Measurements from ENCODE around the gene VASP. TPM values are rescaled to one million over a fixed set of nuclear protein-coding genes. Genes with fewer than 3 reads are reported as not detected.

The VASP gene
- total and polyA plus RNA-seq, 2 of the 13 experiments (the other 11 are each of a cell fraction or from before 2014, with no cell fraction given): 41.8 to 67.1 TPM

DNA sequence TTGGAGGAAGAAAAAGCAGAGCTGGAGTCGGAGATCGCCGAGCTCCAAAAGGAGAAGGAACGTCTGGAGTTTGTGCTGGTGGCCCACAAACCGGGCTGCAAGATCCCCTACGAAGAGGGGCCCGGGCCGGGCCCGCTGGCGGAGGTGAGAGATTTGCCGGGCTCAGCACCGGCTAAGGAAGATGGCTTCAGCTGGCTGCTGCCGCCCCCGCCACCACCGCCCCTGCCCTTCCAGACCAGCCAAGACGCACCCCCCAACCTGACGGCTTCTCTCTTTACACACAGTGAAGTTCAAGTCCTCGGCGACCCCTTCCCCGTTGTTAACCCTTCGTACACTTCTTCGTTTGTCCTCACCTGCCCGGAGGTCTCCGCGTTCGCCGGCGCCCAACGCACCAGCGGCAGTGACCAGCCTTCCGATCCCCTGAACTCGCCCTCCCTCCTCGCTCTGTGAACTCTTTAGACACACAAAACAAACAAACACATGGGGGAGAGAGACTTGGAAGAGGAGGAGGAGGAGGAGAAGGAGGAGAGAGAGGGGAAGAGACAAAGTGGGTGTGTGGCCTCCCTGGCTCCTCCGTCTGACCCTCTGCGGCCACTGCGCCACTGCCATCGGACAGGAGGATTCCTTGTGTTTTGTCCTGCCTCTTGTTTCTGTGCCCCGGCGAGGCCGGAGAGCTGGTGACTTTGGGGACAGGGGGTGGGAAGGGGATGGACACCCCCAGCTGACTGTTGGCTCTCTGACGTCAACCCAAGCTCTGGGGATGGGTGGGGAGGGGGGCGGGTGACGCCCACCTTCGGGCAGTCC lies 34.5 kb upstream of the VASP start:
- Histone ChIP-seq H3K27ac (ENCODE audit: extremely low read length, insufficient read depth, low read length) (no peak overlapping the region), H4K20me1 (ENCODE audit: insufficient read depth, low read length) (peaks cover 5% of the 10 kb centered on the region; the same call in 1 of the 2 replicates), H3K9me3 (ENCODE audit: low read length) (no peaks in the 10 kb centered on the region), H3K4me2 (ENCODE audit: low read depth, low read length) (no peak overlapping the region), H3K4me1 (ENCODE audit: insufficient read depth, low read length) (peaks cover 31% of the 10 kb centered on the region), H2AFZ (ENCODE audit: low read length) (no peak overlapping the region), H3K4me3 (replicated peaks in 1 of 3; ENCODE audit: insufficient read depth in 1 of 3, low read depth in 2 of 3, low read length in 3 of 3) (no peak overlapping the region), H3K27me3 (ENCODE audit: control insufficient read depth in 1 of 2, insufficient read depth in 2 of 2, low read length in 2 of 2) (peaks cover 0 to 10% of the 10 kb centered on the region in 2 experiments; a peak in 1 of 5 replicates), H3K9ac (ENCODE audit: insufficient read depth, low read depth, low read length) (no peak overlapping the region), H3K79me2 (ENCODE audit: insufficient read depth, low read length) (no peaks in the 10 kb centered on the region), H3K36me3 (replicated peaks in 1 of 2; ENCODE audit: control insufficient read depth in 1 of 2, insufficient read depth in 2 of 2, low read length in 2 of 2) (no peaks in the 10 kb centered on the region)
- CTCF ChIA-PET (ENCODE audit: low intra/inter-chr PET ratio, low total read pairs): no interaction called here
- DNase-seq (ENCODE audit: low spot score) (no peak), FAIRE-seq (no peak), ATAC-seq (no peak)
- WGBS (ENCODE audit: low lambda C conversion rate): 67% methylated on average over 41 of the region's 44 CpGs
- TF ChIP-seq POLR2AphosphoS2 (IDR thresholded peaks at IDR 0.05; ENCODE audit: low read depth, low read length) (peak; percentile 66; the same call in 1 of the 2 replicates), STAT5B (CRISPR knock-in tag; IDR thresholded peaks at IDR 0.05) (no peak), ZSCAN22 (CRISPR knock-in tag; IDR thresholded peaks at IDR 0.05) (0 out of 2 replicates have a peak, but pooled peaks have one; percentile 36)
- TF ChIP-seq, protein P1, sequence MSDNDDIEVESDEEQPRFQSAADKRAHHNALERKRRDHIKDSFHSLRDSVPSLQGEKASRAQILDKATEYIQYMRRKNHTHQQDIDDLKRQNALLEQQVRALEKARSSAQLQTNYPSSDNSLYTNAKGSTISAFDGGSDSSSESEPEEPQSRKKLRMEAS (IDR thresholded peaks at IDR 0.05): no peak
- TF ChIP-seq, protein P2, sequence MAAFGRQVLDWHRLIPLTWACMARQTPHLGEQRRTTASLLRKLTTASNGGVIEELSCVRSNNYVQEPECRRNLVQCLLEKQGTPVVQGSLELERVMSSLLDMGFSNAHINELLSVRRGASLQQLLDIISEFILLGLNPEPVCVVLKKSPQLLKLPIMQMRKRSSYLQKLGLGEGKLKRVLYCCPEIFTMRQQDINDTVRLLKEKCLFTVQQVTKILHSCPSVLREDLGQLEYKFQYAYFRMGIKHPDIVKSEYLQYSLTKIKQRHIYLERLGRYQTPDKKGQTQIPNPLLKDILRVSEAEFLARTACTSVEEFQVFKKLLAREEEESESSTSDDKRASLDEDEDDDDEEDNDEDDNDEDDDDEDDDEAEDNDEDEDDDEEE (CRISPR knock-in tag; IDR thresholded peaks at IDR 0.05): no peak
- in situ Hi-C loops (cut with HindIII; ENCODE audit: extremely low pct_ligation_motif_present, low pct_unique_long_range_greater_than_20kb): loop anchor here (10.0 kb wide), 1 partner anchor 48 kb away; the partner anchor contains the start of gene ERCC1
- no TSS peak for BruUV-seq (replicated peaks)
- POLR2A ChIA-PET: no interaction called here
- intact Hi-C loops (cut with micrococcal nuclease; ENCODE audit: unreplicated experiment): no loop called here

DNA sequence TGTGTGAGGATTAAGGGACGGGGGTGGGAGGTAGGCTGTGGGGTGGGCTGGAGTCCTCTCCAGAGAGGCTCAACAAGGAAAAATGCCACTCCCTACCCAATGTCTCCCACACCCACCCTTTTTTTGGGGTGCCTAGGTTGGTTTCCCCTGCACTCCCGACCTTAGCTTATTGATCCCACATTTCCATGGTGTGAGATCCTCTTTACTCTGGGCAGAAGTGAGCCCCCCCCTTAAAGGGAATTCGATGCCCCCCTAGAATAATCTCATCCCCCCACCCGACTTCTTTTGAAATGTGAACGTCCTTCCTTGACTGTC lies 34.0 kb upstream of the VASP start:
- H3K4me2 ChIP-seq (ENCODE audit: low read depth, low read length): no peak overlapping the region
- FAIRE-seq (no peak), ATAC-seq (no peak), DNase-seq (ENCODE audit: low spot score) (no peak)
- CTCF ChIA-PET (ENCODE audit: low intra/inter-chr PET ratio, low total read pairs): no interaction called here
- no peaks in the 10 kb centered on the region for H3K36me3 ChIP-seq (replicated peaks in 1 of 2; ENCODE audit: control insufficient read depth in 1 of 2, insufficient read depth in 2 of 2, low read length in 2 of 2)
- no peak overlapping the region for H2AFZ ChIP-seq (ENCODE audit: low read length)
- 25% methylated on average over 4 of the region's 5 CpGs for WGBS (ENCODE audit: low lambda C conversion rate)
- no peak overlapping the region for H3K27ac ChIP-seq (ENCODE audit: extremely low read length, insufficient read depth, low read length)
- in situ Hi-C loops (cut with HindIII; ENCODE audit: extremely low pct_ligation_motif_present, low pct_unique_long_range_greater_than_20kb) (loop anchor here (10.0 kb wide), 1 partner anchor 49 kb away; the partner anchor contains the start of gene ERCC1), intact Hi-C loops (cut with micrococcal nuclease; ENCODE audit: unreplicated experiment) (no loop called here)
- no peak overlapping the region for H3K4me3 ChIP-seq (replicated peaks in 1 of 3; ENCODE audit: insufficient read depth in 1 of 3, low read depth in 2 of 3, low read length in 3 of 3)
- H3K9me3 ChIP-seq (ENCODE audit: low read length): no peaks in the 10 kb centered on the region
- H4K20me1 ChIP-seq (ENCODE audit: insufficient read depth, low read length): peaks cover 4% of the 10 kb centered on the region; the same call in 1 of the 2 replicates
- no TSS peak for BruUV-seq (replicated peaks)
- TF ChIP-seq, protein P3, sequence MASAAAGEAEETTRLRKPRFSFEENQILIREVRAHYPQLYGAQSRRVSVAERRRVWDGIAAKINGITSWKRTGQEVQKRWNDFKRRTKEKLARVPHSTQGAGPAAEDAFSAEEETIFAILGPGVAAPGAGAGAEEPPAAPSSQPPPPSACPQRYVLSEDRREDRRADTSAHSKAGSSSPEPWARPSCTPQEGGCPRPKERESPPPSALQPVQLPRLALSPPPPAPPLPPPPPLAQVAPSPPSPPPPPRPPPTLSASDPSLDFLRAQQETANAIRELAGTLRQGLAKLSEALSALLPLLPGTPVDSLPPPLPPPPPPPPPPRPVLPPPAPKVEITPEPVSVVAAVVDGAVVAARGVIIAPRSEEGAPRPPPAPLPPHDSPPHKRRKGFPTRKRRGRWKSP (CRISPR knock-in tag; IDR thresholded peaks at IDR 0.05): no peak
- TF ChIP-seq HNRNPH1 (optimal IDR thresholded peaks at IDR 0.05; ENCODE audit: low read depth, low read length): no peak
- TF ChIP-seq MEIS2 (CRISPR knock-in tag; IDR thresholded peaks at IDR 0.05): no peak
- TF ChIP-seq SIN3B (IDR thresholded peaks at IDR 0.05; ENCODE audit: low read length): no peak
- POLR2A ChIA-PET: no interaction called here
- peaks cover 36% of the 10 kb centered on the region for H3K4me1 ChIP-seq (ENCODE audit: insufficient read depth, low read length)
- H3K9ac ChIP-seq (ENCODE audit: insufficient read depth, low read depth, low read length): no peak overlapping the region
- no peaks in the 10 kb centered on the region for H3K79me2 ChIP-seq (ENCODE audit: insufficient read depth, low read length)
- H3K27me3 ChIP-seq (ENCODE audit: control insufficient read depth in 1 of 2, insufficient read depth in 2 of 2, low read length in 2 of 2): peaks cover 0 to 10% of the 10 kb centered on the region in 2 experiments; a peak in 1 of 5 replicates
